Measurements from ENCODE around the gene CCND2. TPM values are rescaled to one million over a fixed set of nuclear protein-coding genes. Genes with fewer than 3 reads are reported as not detected.

The CCND2 gene
- total and polyA plus RNA-seq, 2 of the 4 experiments (the other 2 are of a cell fraction), result 1.1 to 2.3 TPM

- peak overlapping the region; percentile 2; the same call in 1 of the 2 replicates for H3K18ac ChIP-seq (ENCODE audit: low read depth, low read length)
- H3K14ac ChIP-seq (replicated peaks; ENCODE audit: low read depth, low read length), result 0 out of 2 replicates have a peak overlapping the region, but pooled peaks have one; percentile 54
- in situ Hi-C loops (cut with MboI; ENCODE audit: low sequenced_read_pairs), result loop anchor here (5.0 kb wide), 2 partner anchors 167 to 387 kb away; no protein-coding TSS in a partner anchor
- intact Hi-C loops (cut with micrococcal nuclease), result loop anchor here (5.0 kb wide), 1 partner anchor 617 kb away; no protein-coding TSS in a partner anchor
- H3K4ac ChIP-seq (ENCODE audit: low read depth, low read length), result no peak overlapping the region
- peak overlapping the region; percentile 56 for H3K4me3 ChIP-seq (ENCODE audit: insufficient read depth, low read depth, low read length)
- H3K4me2 ChIP-seq (ENCODE audit: low read depth, low read length), result peak overlapping the region; percentile 80
- H4K5ac ChIP-seq (ENCODE audit: low read depth, low read length), result no peak overlapping the region; the same call in 1 of the 2 replicates
- 0% methylated on average over 6 of the region's 42 CpGs; no CpG with 5 or more reads in 1 of the 2 experiments for WGBS, 2 experiments (ENCODE audit: extremely low coverage in 2 of 2, insufficient read length in 1 of 2)
- peak overlapping the region; percentile 64 for H2AFZ ChIP-seq (replicated peaks; ENCODE audit: low read length, poor library complexity)
- H2AK9ac ChIP-seq (replicated peaks; ENCODE audit: low read depth, low read length, poor library complexity), result no peak overlapping the region
- peaks cover 68% of the 10 kb centered on the region for H3K27me3 ChIP-seq (ENCODE audit: control insufficient read depth, insufficient read depth, low read length)
- no peak overlapping the region; the same call in 1 of the 2 replicates for H2BK120ac ChIP-seq (ENCODE audit: low read depth, low read length)
- H3K4me1 ChIP-seq (ENCODE audit: control insufficient read depth, insufficient read depth, low read length), result peaks cover 3% of the 10 kb centered on the region; the same call in 1 of the 2 replicates
- BruUV-seq (replicated peaks), result no TSS peak
- H3K9me3 ChIP-seq (ENCODE audit: control insufficient read depth, insufficient read depth, low read length), result peaks cover 4% of the 10 kb centered on the region
- H4K8ac ChIP-seq (ENCODE audit: low read depth in 2 of 2, low read length in 2 of 2), result no peak overlapping the region
- H3K56ac ChIP-seq (ENCODE audit: extremely low read depth, insufficient read depth, low read length), result no peak overlapping the region
- no peak overlapping the region for H3K23ac ChIP-seq (ENCODE audit: low read depth, low read length)
- no peak overlapping the region for H4K91ac ChIP-seq (ENCODE audit: insufficient read depth, low read depth, low read length)
- H4K20me1 ChIP-seq (ENCODE audit: insufficient read depth, low read length), result no peaks in the 10 kb centered on the region
- H3K27ac ChIP-seq (ENCODE audit: insufficient read depth, low read length), result peak overlapping the region; percentile 21; the same call in 1 of the 2 replicates
- no peak overlapping the region for H2BK15ac ChIP-seq (ENCODE audit: low read depth, low read length)
- ChIA-PET POLR2A (ENCODE audit: unreplicated experiment) (no interaction called here), CTCF (interaction anchor here (3.1 kb wide), 1 partner anchor 168 kb away, joined by 37 read pairs; no protein-coding TSS in a partner anchor)
- ATAC-seq (ENCODE audit: low read depth) (no peak), DNase-seq (no peak)
- no peak overlapping the region for H2AK5ac ChIP-seq (ENCODE audit: low read depth, low read length)
- TF ChIP-seq MXI1 (IDR thresholded peaks at IDR 0.05; ENCODE audit: borderline replicate concordance, low read depth, low read length) (no peak), CHD1 (IDR thresholded peaks at IDR 0.05; ENCODE audit: low read depth, low read length) (no peak), BHLHE40 (IDR thresholded peaks at IDR 0.05; ENCODE audit: low read depth, low read length) (no peak), NFE2L2 (IDR thresholded peaks at IDR 0.05; ENCODE audit: low read depth, low read length) (no peak), MAZ (IDR thresholded peaks at IDR 0.05; ENCODE audit: borderline replicate concordance, low read depth, low read length) (no peak), RFX5 (IDR thresholded peaks at IDR 0.05; ENCODE audit: low read depth, low read length) (no peak), FOS (IDR thresholded peaks at IDR 0.05; ENCODE audit: low read depth, low read length) (no peak), SMC3 (IDR thresholded peaks at IDR 0.05; ENCODE audit: low read depth, low read length) (no peak), RAD21 (IDR thresholded peaks at IDR 0.05; ENCODE audit: low read length) (no peak), RCOR1 (IDR thresholded peaks at IDR 0.05; ENCODE audit: insufficient replicate concordance, low read length) (no peak), ELK1 (IDR thresholded peaks at IDR 0.05; ENCODE audit: borderline replicate concordance, low read depth, low read length) (no peak)
- TF ChIP-seq, protein P1, sequence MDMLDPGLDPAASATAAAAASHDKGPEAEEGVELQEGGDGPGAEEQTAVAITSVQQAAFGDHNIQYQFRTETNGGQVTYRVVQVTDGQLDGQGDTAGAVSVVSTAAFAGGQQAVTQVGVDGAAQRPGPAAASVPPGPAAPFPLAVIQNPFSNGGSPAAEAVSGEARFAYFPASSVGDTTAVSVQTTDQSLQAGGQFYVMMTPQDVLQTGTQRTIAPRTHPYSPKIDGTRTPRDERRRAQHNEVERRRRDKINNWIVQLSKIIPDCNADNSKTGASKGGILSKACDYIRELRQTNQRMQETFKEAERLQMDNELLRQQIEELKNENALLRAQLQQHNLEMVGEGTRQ (IDR thresholded peaks at IDR 0.05; ENCODE audit: low read depth, low read length), result no peak
- TF ChIP-seq, protein P2, sequence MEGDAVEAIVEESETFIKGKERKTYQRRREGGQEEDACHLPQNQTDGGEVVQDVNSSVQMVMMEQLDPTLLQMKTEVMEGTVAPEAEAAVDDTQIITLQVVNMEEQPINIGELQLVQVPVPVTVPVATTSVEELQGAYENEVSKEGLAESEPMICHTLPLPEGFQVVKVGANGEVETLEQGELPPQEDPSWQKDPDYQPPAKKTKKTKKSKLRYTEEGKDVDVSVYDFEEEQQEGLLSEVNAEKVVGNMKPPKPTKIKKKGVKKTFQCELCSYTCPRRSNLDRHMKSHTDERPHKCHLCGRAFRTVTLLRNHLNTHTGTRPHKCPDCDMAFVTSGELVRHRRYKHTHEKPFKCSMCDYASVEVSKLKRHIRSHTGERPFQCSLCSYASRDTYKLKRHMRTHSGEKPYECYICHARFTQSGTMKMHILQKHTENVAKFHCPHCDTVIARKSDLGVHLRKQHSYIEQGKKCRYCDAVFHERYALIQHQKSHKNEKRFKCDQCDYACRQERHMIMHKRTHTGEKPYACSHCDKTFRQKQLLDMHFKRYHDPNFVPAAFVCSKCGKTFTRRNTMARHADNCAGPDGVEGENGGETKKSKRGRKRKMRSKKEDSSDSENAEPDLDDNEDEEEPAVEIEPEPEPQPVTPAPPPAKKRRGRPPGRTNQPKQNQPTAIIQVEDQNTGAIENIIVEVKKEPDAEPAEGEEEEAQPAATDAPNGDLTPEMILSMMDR (conservative IDR thresholded peaks at IDR 0.05; ENCODE audit: low read depth, low read length), result no peak
- peak overlapping the region; percentile 81 for H3K9ac ChIP-seq (ENCODE audit: low read depth, low read length)
- H3K36me3 ChIP-seq (ENCODE audit: control insufficient read depth, insufficient read depth, low read length), result no peaks in the 10 kb centered on the region; the same call in 1 of the 2 replicates
- H2BK5ac ChIP-seq (ENCODE audit: low read depth, low read length, poor library complexity, severe bottlenecking), result no peak overlapping the region
- no peaks in the 10 kb centered on the region for H3K9me1 ChIP-seq (ENCODE audit: insufficient read depth, low read length)
- dilution Hi-C loops (cut with HindIII; ENCODE audit: low sequenced_read_pairs, unreplicated experiment), result no loop called here
- no peak overlapping the region for H2BK20ac ChIP-seq (ENCODE audit: low read depth, low read length)
- H3K79me1 ChIP-seq (ENCODE audit: low read depth in 1 of 2, low read length in 2 of 2), result no peaks in the 10 kb centered on the region
Measured at GRCh38 chr12:4274396-4275015, 944 bp downstream of the CCND2 start.

Measured in IMR-90 (cell line).